LNCaP clone FGC (cell line): ENCODE results near the gene SIK3.

Source experiments
- DNase-seq: peaks from one replicate; pipeline ENCODE4 v3.0.0-alpha.2; 2011; ENCODE audit warnings: low read depth
- H3K4me3 ChIP-seq: 2 replicates; pipeline ENCODE4 v1.5.1; 2011; ENCODE audit warnings: mild to moderate bottlenecking, low read depth, low read length, control low read depth
- CTCF ChIP-seq: IDR thresholded peaks from 2 replicates; pipeline ENCODE4 v1.5.1; 2012; ENCODE audit warnings: mild to moderate bottlenecking; ENCODE audit not compliant: control insufficient read depth, insufficient read depth; ENCODE audit errors: extremely low read depth

Gene SIK3

GRCh38 chr11:116892374-116892773, 205.9 kb downstream of the SIK3 start:
- no peak for TF ChIP-seq CTCF
- H3K4me3 ChIP-seq, result no peak overlapping the region
- no peak for DNase-seq

GRCh38 chr11:116891746-116892145, 206.5 kb downstream of the SIK3 start:
- H3K4me3 ChIP-seq, result no peak overlapping the region
- DNase-seq, result no peak
- no peak for TF ChIP-seq CTCF

- DNase-seq, result no peak
- H3K4me3 ChIP-seq, result no peak overlapping the region
- no peak for TF ChIP-seq CTCF
Observed at GRCh38 chr11:116890607-116891006, 207.6 kb downstream of the SIK3 start.

GRCh38 chr11:116890193-116890592, 208.0 kb downstream of the SIK3 start:
- no peak for TF ChIP-seq CTCF

GRCh38 chr11:116888884-116889549, 209.2 kb downstream of the SIK3 start:
- TF ChIP-seq CTCF, result no peak
- no peak overlapping the region for H3K4me3 ChIP-seq
- DNase-seq, result no peak

More at GRCh38 chr11:116890193-116890592, 208.0 kb downstream of the SIK3 start:
- no peak for DNase-seq
- no peak overlapping the region for H3K4me3 ChIP-seq

- H3K4me3 ChIP-seq, result no peak overlapping the region
- no peak for DNase-seq
- TF ChIP-seq CTCF, result no peak
Observed at GRCh38 chr11:116888024-116888423, 210.2 kb downstream of the SIK3 start.
